DMS153 treated with DMSO at 0.1 percent for 48 hours (cell line): ENCODE measurements around the gene GUF1.
"Not testable (repeated sequence)": the region's sequence is repeated elsewhere in the genome, so short reads cannot be mapped to it uniquely, and the experiment has no call there.

Source experiments
- DNase-seq: peaks from one replicate; lab custom pipeline; 2025; ENCODE audit not compliant: unreplicated experiment; lab: John Stamatoyannopoulos, UW

Gene GUF1

GRCh38 chr4:44700427-44700826, 22.2 kb downstream of the GUF1 start:
- DNase-seq, result no peak

GRCh38 chr4:44701037-44701436, 22.8 kb downstream of the GUF1 start:
- no peak for DNase-seq

- no peak for DNase-seq
Measured at GRCh38 chr4:44704673-44705072, 26.5 kb downstream of the GUF1 start.

- DNase-seq, result no peak
Measured at GRCh38 chr4:44713125-44713524, 34.9 kb downstream of the GUF1 start.

GRCh38 chr4:44716597-44716996, 38.4 kb downstream of the GUF1 start:
- no peak for DNase-seq

GRCh38 chr4:44720371-44720770, 42.2 kb downstream of the GUF1 start:
- DNase-seq, result no peak

GRCh38 chr4:44722001-44722400, 43.8 kb downstream of the GUF1 start:
- no peak for DNase-seq

- DNase-seq, result no peak
Measured at GRCh38 chr4:44725166-44725565, 46.9 kb downstream of the GUF1 start.

- DNase-seq, result no peak
Measured at GRCh38 chr4:44725726-44726037, 47.5 kb downstream of the GUF1 start.

- peak; percentile 40 for DNase-seq
Measured at GRCh38 chr4:44726038-44726871, 48.0 kb downstream of the GUF1 start, which contains the start of gene GNPDA2. Gene GNPDA2 (minus strand): TSS chr4:44726556. CDS start chr4:44722207, 4,349 bp downstream.

GRCh38 chr4:44727471-44727870, 49.3 kb downstream of the GUF1 start:
- DNase-seq, result no peak

GRCh38 chr4:44728694-44729093, 50.5 kb downstream of the GUF1 start:
- not testable (repeated sequence) for DNase-seq

- DNase-seq, result no peak
Measured at GRCh38 chr4:44736900-44737299, 58.7 kb downstream of the GUF1 start.

GRCh38 chr4:44738615-44739014, 60.4 kb downstream of the GUF1 start:
- DNase-seq, result no peak

GRCh38 chr4:44740201-44740600, 62.0 kb downstream of the GUF1 start:
- no peak for DNase-seq
